Airway epithelial cell (primary cell): ENCODE data around the gene ACKR4. TPM values are rescaled to one million over a fixed set of nuclear protein-coding genes. Genes with fewer than 3 reads are reported as not detected.

Experiments
- total RNA-seq: library from RNA; depleted of rRNA; stranded (reverse); fragments of >200 nt; gene quantifications from 2 replicates; pipeline ENCODE4 v1.2.3, GENCODE V29; 2015

Gene ACKR4
- total RNA-seq, result 0.19 TPM in 1 of 2 replicates, not detected in the other

DNA sequence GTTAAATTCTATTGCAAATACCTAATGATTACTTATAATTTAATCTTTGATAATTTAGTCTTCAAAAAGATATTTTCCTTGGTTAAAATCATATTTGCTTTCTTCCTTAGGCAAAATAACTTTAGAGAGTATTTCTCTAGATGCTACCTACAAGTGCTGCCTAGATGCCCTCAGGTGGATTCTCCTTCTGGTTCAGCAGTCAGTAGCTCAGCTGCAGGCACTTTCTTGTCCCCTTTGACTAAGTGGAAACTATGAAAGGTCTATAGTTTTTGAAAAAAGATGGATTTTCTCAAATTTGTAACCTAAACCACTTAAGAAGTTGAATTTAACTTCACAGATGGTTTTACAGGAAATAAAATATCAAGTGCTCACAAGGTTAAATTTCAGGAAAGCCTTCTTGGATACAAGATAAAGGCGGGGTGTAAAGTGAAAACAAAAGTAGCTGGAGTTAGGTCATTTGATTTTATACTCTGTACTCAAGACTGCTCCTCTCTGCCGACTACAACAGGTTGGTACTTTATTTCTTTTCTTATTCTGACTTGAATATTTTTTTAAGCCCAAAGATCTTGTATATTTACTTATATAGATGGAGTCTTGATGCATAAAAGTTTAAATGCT is at the start of gene ACKR4:
Gene ACKR4, plus strand, starts transcription at position 455 of the 618 bp plus-strand sequence. CDS start 3,128 bp downstream, outside the sequence.

Other genes with a start within 250 kb of the ACKR4 start
- gene DNAJC13, start 179.8 kb upstream of the ACKR4 start, total RNA-seq, result 20.2 and 20.9 TPM in 2 replicates
- 12.7 and 15.7 TPM in 2 replicates for gene ACAD11, start 62.5 kb downstream of the ACKR4 start, total RNA-seq
- 30.6 and 55.4 TPM in 2 replicates for gene UBA5, start 63.1 kb downstream of the ACKR4 start, total RNA-seq
- 11.9 and 12.9 TPM in 2 replicates for gene NPHP3, start 125.1 kb downstream of the ACKR4 start, total RNA-seq